NCI-H526 (cell line): ENCODE measurements around the gene SPAG9.

ENCODE experiments used
- DNase-seq, 2 experiments: peaks; one replicate each; lab custom pipeline; 2025; lab: John Stamatoyannopoulos, UW

Gene SPAG9

GRCh38 chr17:51044976-51045375, 75.7 kb downstream of the SPAG9 start:
- DNase-seq = no peak

- DNase-seq = no peak
These were observed 84.6 kb downstream of the SPAG9 start for GRCh38 chr17:51036084-51036483.

GRCh38 chr17:51035431-51035830, 85.2 kb downstream of the SPAG9 start:
- no peak for DNase-seq

- DNase-seq = no peak
These were observed 85.9 kb downstream of the SPAG9 start for GRCh38 chr17:51034800-51035199.

GRCh38 chr17:51032850-51033249, 87.8 kb downstream of the SPAG9 start:
- no peak for DNase-seq

- DNase-seq = no peak
These were observed 90.9 kb downstream of the SPAG9 start for GRCh38 chr17:51029568-51030463.

GRCh38 chr17:51029142-51029541, 91.5 kb downstream of the SPAG9 start:
- no peak for DNase-seq

- DNase-seq = no peak
These were observed 92.3 kb downstream of the SPAG9 start for GRCh38 chr17:51028176-51028863.

- no peak for DNase-seq
These were observed 102.1 kb downstream of the SPAG9 start for GRCh38 chr17:51018541-51018940.

GRCh38 chr17:51017270-51017669, 103.4 kb downstream of the SPAG9 start:
- DNase-seq = no peak

- DNase-seq = no peak
These were observed 104.6 kb downstream of the SPAG9 start for GRCh38 chr17:51016099-51016498.

- no peak for DNase-seq
These were observed 105.5 kb downstream of the SPAG9 start for GRCh38 chr17:51015145-51015558.

- DNase-seq = no peak
These were observed 106.5 kb downstream of the SPAG9 start for GRCh38 chr17:51014129-51014528.

- DNase-seq = no peak
These were observed 107.3 kb downstream of the SPAG9 start for GRCh38 chr17:51013322-51013721.

- DNase-seq = no peak
These were observed 108.1 kb downstream of the SPAG9 start for GRCh38 chr17:51012538-51012937.

GRCh38 chr17:51010173-51010675, 110.4 kb downstream of the SPAG9 start:
- DNase-seq = no peak

- no peak for DNase-seq
These were observed 114.1 kb downstream of the SPAG9 start for GRCh38 chr17:51006601-51007000.

GRCh38 chr17:51005768-51006167, 114.9 kb downstream of the SPAG9 start:
- no peak for DNase-seq

- no peak for DNase-seq
These were observed 116.4 kb downstream of the SPAG9 start for GRCh38 chr17:51004249-51004648.

GRCh38 chr17:51000835-51001638, 119.6 kb downstream of the SPAG9 start:
- peak; percentile 44 to 78 for DNase-seq

- no peak for DNase-seq
These were observed 125.0 kb downstream of the SPAG9 start for GRCh38 chr17:50995668-50996067.

GRCh38 chr17:50993544-50993943, 127.1 kb downstream of the SPAG9 start:
- DNase-seq = no peak
